Measurements from ENCODE around the gene RIMS3.

The RIMS3 gene

GRCh38 chr1:40625076-40625475 lies 40.4 kb downstream of the RIMS3 start:
- Histone ChIP-seq H3K36me3 (ENCODE audit: control insufficient read depth in 5 of 5, insufficient read depth in 5 of 5, low read length in 5 of 5) (no peaks in the 10 kb centered on the region), H3K27ac (ENCODE audit: low read depth, low read length) (no peak overlapping the region), H3K9ac (ENCODE audit: low read length in 5 of 5) (no peak overlapping the region), H3K27me3 (ENCODE audit: control insufficient read depth in 5 of 5, insufficient read depth in 4 of 5, low read length in 5 of 5) (peaks cover 4 to 27% (median 5%) of the 10 kb centered on the region in 5 donors), H3K4me3 (ENCODE audit: low read depth in 1 of 5, low read length in 5 of 5) (no peak overlapping the region), H3K4me1 (ENCODE audit: control insufficient read depth in 5 of 5, insufficient read depth in 5 of 5, low read length in 5 of 5) (no peaks in the 10 kb centered on the region), H3K9me3 (ENCODE audit: control insufficient read depth in 5 of 5, low read length in 5 of 5) (no peaks in the 10 kb centered on the region)

DNA sequence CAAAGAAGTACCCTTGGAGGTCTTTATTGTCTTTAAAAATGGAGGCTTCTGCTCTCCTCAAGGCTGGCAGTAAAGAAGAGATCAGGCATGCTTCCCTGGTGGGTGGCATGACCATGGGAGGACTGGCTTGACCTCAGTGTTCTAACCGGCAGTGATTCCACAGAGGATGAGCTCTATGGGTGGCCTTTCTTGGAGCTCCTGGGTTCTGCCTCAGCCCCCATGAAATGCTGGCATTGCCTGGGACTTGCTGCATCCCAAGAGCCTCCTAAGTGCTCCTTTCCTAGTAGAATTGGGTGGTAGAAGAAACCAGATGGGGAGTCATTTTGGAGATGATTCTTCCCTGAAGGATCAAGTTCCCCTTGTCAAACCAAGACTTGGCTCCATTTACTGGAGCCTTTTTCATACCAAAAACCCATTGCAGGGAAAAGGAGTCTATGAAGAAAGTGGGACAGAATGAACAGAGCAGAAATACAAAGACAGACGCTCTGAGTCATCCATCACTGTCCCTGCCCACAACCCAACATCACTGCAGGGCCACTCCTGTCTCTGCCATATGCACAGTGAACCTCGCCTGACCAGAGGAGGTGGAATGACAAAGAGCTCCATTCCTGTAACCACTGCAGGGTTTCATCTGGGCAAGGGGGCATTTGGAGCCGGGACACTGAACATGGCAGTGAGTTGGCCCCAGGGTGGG lies 42.4 kb downstream of the RIMS3 start:
- H3K9ac ChIP-seq (ENCODE audit: low read length in 5 of 5): no peak overlapping the region
- no peak overlapping the region for H3K4me3 ChIP-seq (ENCODE audit: low read depth in 1 of 5, low read length in 5 of 5)
- no peaks in the 10 kb centered on the region for H3K9me3 ChIP-seq (ENCODE audit: control insufficient read depth in 5 of 5, low read length in 5 of 5)
- H3K4me1 ChIP-seq (ENCODE audit: control insufficient read depth in 5 of 5, insufficient read depth in 5 of 5, low read length in 5 of 5): no peaks in the 10 kb centered on the region
- no peak overlapping the region for H3K27ac ChIP-seq (ENCODE audit: low read depth, low read length)
- H3K27me3 ChIP-seq (ENCODE audit: control insufficient read depth in 5 of 5, insufficient read depth in 4 of 5, low read length in 5 of 5): peaks cover 4 to 22% (median 10%) of the 10 kb centered on the region in 5 donors
- no peaks in the 10 kb centered on the region for H3K36me3 ChIP-seq (ENCODE audit: control insufficient read depth in 5 of 5, insufficient read depth in 5 of 5, low read length in 5 of 5)

DNA sequence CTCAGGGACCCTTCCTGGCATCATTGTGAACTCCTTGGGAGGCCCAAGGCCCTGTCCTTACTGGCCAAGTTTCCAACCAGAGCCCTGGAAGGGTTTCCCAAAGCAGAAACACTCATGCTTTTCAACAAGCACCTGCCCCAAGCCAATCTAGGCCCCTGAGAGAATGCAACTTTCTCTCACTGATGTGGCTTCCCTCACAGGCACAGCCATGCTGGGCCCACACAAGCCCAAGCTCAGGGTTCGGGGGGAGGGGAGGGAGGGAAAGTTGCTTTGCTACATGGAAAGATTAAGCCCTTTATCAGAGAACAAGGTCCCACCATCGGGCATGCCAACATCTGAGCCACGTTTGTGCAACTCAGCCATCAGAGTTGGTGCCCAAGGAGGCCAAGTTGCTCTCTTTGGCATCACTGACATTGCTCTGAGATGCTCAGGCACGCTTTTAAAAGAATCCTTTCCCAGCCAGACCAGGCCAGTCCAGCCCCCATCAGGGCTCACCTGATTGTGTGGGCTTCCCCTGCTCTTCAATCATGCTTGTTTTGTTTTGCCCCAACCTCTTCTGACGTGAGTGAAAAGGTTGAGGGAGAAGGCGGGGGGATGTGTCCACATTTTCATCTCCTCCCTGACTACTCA lies 43.5 kb downstream of the RIMS3 start:
- Histone ChIP-seq H3K27ac (ENCODE audit: low read depth, low read length) (no peak overlapping the region), H3K4me1 (ENCODE audit: control insufficient read depth in 5 of 5, insufficient read depth in 5 of 5, low read length in 5 of 5) (no peaks in the 10 kb centered on the region), H3K36me3 (ENCODE audit: control insufficient read depth in 5 of 5, insufficient read depth in 5 of 5, low read length in 5 of 5) (no peaks in the 10 kb centered on the region), H3K27me3 (ENCODE audit: control insufficient read depth in 5 of 5, insufficient read depth in 4 of 5, low read length in 5 of 5) (peaks cover 4 to 22% (median 10%) of the 10 kb centered on the region in 5 donors), H3K9me3 (ENCODE audit: control insufficient read depth in 5 of 5, low read length in 5 of 5) (no peaks in the 10 kb centered on the region), H3K4me3 (ENCODE audit: low read depth in 1 of 5, low read length in 5 of 5) (no peak overlapping the region), H3K9ac (ENCODE audit: low read length in 5 of 5) (no peak overlapping the region)

DNA sequence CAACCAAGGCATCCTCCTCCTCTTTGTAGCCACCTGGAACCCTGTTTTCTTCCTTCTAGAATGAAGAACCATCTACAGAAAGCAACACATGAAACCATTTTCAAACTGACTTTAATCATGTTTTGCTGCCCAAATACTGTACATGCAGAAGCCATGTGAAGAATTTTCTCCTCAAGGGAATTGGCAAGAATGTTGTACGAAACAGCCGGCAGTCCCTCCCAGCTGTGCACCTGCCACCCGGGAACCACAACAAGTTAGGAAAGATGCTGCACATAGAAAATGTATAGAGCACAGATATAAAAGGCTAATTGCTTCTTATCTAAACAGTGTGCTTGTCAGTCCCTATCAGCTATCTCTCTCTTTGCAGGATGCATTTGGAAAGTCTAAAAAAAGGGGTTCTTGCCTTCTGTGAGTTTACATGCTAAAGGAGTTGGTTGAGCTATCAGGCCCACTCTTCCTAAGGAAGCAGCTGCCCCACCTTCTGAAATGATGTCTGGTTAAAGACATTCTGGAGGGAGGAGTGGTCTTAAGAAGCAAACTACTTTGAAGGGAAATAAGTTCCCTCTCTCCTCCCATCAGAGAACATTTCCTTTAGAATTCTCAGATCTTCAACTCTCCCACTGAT lies 44.8 kb downstream of the RIMS3 start:
- H3K27ac ChIP-seq (ENCODE audit: low read depth, low read length): no peak overlapping the region
- no peak overlapping the region for H3K9ac ChIP-seq (ENCODE audit: low read length in 5 of 5)
- peaks cover 4 to 20% (median 10%) of the 10 kb centered on the region in 5 donors for H3K27me3 ChIP-seq (ENCODE audit: control insufficient read depth in 5 of 5, insufficient read depth in 4 of 5, low read length in 5 of 5)
- no peaks in the 10 kb centered on the region for H3K36me3 ChIP-seq (ENCODE audit: control insufficient read depth in 5 of 5, insufficient read depth in 5 of 5, low read length in 5 of 5)
- no peaks in the 10 kb centered on the region for H3K4me1 ChIP-seq (ENCODE audit: control insufficient read depth in 5 of 5, insufficient read depth in 5 of 5, low read length in 5 of 5)
- no peaks in the 10 kb centered on the region for H3K9me3 ChIP-seq (ENCODE audit: control insufficient read depth in 5 of 5, low read length in 5 of 5)
- no peak overlapping the region for H3K4me3 ChIP-seq (ENCODE audit: low read depth in 1 of 5, low read length in 5 of 5)

- H3K4me3 ChIP-seq (ENCODE audit: low read depth in 1 of 5, low read length in 5 of 5): no peak overlapping the region
- H3K36me3 ChIP-seq (ENCODE audit: control insufficient read depth in 5 of 5, insufficient read depth in 5 of 5, low read length in 5 of 5): no peaks in the 10 kb centered on the region
Measured at GRCh38 chr1:40620150-40620549, 45.3 kb downstream of the RIMS3 start.

GRCh38 chr1:40618108-40618507 lies 47.4 kb downstream of the RIMS3 start:
- Histone ChIP-seq H3K9ac (ENCODE audit: low read length in 5 of 5) (no peak overlapping the region), H3K4me3 (ENCODE audit: low read depth in 1 of 5, low read length in 5 of 5) (no peak overlapping the region), H3K36me3 (ENCODE audit: control insufficient read depth in 5 of 5, insufficient read depth in 5 of 5, low read length in 5 of 5) (no peaks in the 10 kb centered on the region), H3K27ac (ENCODE audit: low read depth, low read length) (no peak overlapping the region), H3K4me1 (ENCODE audit: control insufficient read depth in 5 of 5, insufficient read depth in 5 of 5, low read length in 5 of 5) (no peaks in the 10 kb centered on the region), H3K9me3 (ENCODE audit: control insufficient read depth in 5 of 5, low read length in 5 of 5) (peaks cover 0 to 4% (median 0%) of the 10 kb centered on the region in 5 donors), H3K27me3 (ENCODE audit: control insufficient read depth in 5 of 5, insufficient read depth in 4 of 5, low read length in 5 of 5) (peaks cover 0 to 7% (median 4%) of the 10 kb centered on the region in 5 donors)

More at GRCh38 chr1:40620150-40620549, 45.3 kb downstream of the RIMS3 start:
- H3K9me3 ChIP-seq (ENCODE audit: control insufficient read depth in 5 of 5, low read length in 5 of 5): peaks cover 0 to 4% (median 0%) of the 10 kb centered on the region in 5 donors
- H3K9ac ChIP-seq (ENCODE audit: low read length in 5 of 5): no peak overlapping the region
- no peak overlapping the region for H3K27ac ChIP-seq (ENCODE audit: low read depth, low read length)
- no peaks in the 10 kb centered on the region for H3K4me1 ChIP-seq (ENCODE audit: control insufficient read depth in 5 of 5, insufficient read depth in 5 of 5, low read length in 5 of 5)
- H3K27me3 ChIP-seq (ENCODE audit: control insufficient read depth in 5 of 5, insufficient read depth in 4 of 5, low read length in 5 of 5): peaks cover 4 to 16% (median 7%) of the 10 kb centered on the region in 5 donors

GRCh38 chr1:40612345-40612831 lies 53.1 kb downstream of the RIMS3 start:
- Histone ChIP-seq H3K27me3 (ENCODE audit: control insufficient read depth in 5 of 5, insufficient read depth in 4 of 5, low read length in 5 of 5) (peaks cover 0 to 3% (median 0%) of the 10 kb centered on the region in 5 donors), H3K9ac (ENCODE audit: low read length in 5 of 5) (no peak overlapping the region), H3K36me3 (ENCODE audit: control insufficient read depth in 5 of 5, insufficient read depth in 5 of 5, low read length in 5 of 5) (no peaks in the 10 kb centered on the region), H3K4me1 (ENCODE audit: control insufficient read depth in 5 of 5, insufficient read depth in 5 of 5, low read length in 5 of 5) (peaks cover 0 to 5% (median 0%) of the 10 kb centered on the region in 5 donors), H3K27ac (ENCODE audit: low read depth, low read length) (no peak overlapping the region), H3K9me3 (ENCODE audit: control insufficient read depth in 5 of 5, low read length in 5 of 5) (peaks cover 0 to 4% (median 0%) of the 10 kb centered on the region in 5 donors), H3K4me3 (ENCODE audit: low read depth in 1 of 5, low read length in 5 of 5) (no peak overlapping the region)

DNA sequence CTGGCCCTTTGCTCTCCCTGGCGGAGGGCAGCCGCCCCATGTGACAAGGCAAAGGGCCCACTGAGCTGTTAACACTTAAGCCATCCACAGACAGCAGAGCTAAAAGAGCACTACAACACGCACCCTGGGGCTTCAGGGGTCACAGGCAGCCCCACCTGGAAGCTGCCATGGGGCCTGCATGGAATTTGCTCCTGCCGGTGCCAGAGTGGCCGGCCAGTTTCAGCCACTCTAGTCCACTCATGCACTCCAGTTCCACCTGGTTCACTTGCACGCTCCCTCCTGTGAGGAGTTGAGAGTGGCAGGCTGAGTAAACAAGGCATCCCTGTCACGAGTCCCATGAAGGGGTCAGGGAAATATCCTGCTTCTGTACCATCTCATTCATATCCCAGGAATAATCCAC lies 55.3 kb downstream of the RIMS3 start:
- Histone ChIP-seq H3K4me1 (ENCODE audit: control insufficient read depth in 5 of 5, insufficient read depth in 5 of 5, low read length in 5 of 5) (peaks cover 0 to 5% (median 0%) of the 10 kb centered on the region in 5 donors), H3K27me3 (ENCODE audit: control insufficient read depth in 5 of 5, insufficient read depth in 4 of 5, low read length in 5 of 5) (peaks cover 0 to 3% (median 0%) of the 10 kb centered on the region in 5 donors), H3K36me3 (ENCODE audit: control insufficient read depth in 5 of 5, insufficient read depth in 5 of 5, low read length in 5 of 5) (no peaks in the 10 kb centered on the region), H3K4me3 (ENCODE audit: low read depth in 1 of 5, low read length in 5 of 5) (no peak overlapping the region), H3K9ac (ENCODE audit: low read length in 5 of 5) (no peak overlapping the region), H3K9me3 (ENCODE audit: control insufficient read depth in 5 of 5, low read length in 5 of 5) (peaks cover 0 to under 1% (median 0%) of the 10 kb centered on the region in 5 donors), H3K27ac (ENCODE audit: low read depth, low read length) (no peak overlapping the region)

GRCh38 chr1:40607921-40608320 lies 57.6 kb downstream of the RIMS3 start:
- H3K4me1 ChIP-seq (ENCODE audit: control insufficient read depth in 5 of 5, insufficient read depth in 5 of 5, low read length in 5 of 5): peaks cover 0 to 5% (median 0%) of the 10 kb centered on the region in 5 donors
- no peak overlapping the region for H3K27ac ChIP-seq (ENCODE audit: low read depth, low read length)
- no peaks in the 10 kb centered on the region for H3K36me3 ChIP-seq (ENCODE audit: control insufficient read depth in 5 of 5, insufficient read depth in 5 of 5, low read length in 5 of 5)
- peaks cover 0 to 3% (median 0%) of the 10 kb centered on the region in 5 donors for H3K27me3 ChIP-seq (ENCODE audit: control insufficient read depth in 5 of 5, insufficient read depth in 4 of 5, low read length in 5 of 5)
- no peak overlapping the region for H3K9ac ChIP-seq (ENCODE audit: low read length in 5 of 5)
- no peaks in the 10 kb centered on the region for H3K9me3 ChIP-seq (ENCODE audit: control insufficient read depth in 5 of 5, low read length in 5 of 5)
- H3K4me3 ChIP-seq (ENCODE audit: low read depth in 1 of 5, low read length in 5 of 5): no peak overlapping the region

DNA sequence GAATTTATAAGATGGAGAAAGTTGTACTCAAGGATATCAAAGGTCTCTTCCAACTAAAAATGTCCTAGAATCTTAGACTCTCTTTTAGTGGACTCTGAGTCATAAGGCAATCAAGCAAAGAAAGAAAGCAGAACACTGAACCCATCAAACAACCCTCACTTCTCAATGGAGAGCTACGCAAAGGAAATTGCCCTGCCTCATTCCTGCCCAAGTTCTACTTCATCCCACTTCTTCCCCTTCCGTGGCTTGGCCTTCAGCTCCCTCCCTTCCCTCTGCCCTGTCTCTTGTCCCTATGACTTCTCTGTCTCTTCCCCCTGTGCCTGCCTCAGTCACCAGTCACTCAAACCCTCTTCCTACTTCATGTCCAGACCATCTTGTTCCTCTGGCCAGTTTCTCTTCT lies 58.5 kb downstream of the RIMS3 start:
- no peak overlapping the region for H3K4me3 ChIP-seq (ENCODE audit: low read depth in 1 of 5, low read length in 5 of 5)
- no peak overlapping the region for H3K27ac ChIP-seq (ENCODE audit: low read depth, low read length)
- no peaks in the 10 kb centered on the region for H3K27me3 ChIP-seq (ENCODE audit: control insufficient read depth in 5 of 5, insufficient read depth in 4 of 5, low read length in 5 of 5)
- H3K36me3 ChIP-seq (ENCODE audit: control insufficient read depth in 5 of 5, insufficient read depth in 5 of 5, low read length in 5 of 5): no peaks in the 10 kb centered on the region
- no peaks in the 10 kb centered on the region for H3K9me3 ChIP-seq (ENCODE audit: control insufficient read depth in 5 of 5, low read length in 5 of 5)
- no peaks in the 10 kb centered on the region for H3K4me1 ChIP-seq (ENCODE audit: control insufficient read depth in 5 of 5, insufficient read depth in 5 of 5, low read length in 5 of 5)
- H3K9ac ChIP-seq (ENCODE audit: low read length in 5 of 5): no peak overlapping the region

Data from subcutaneous abdominal adipose tissue (tissue), 5 donors.